GM18526 (cell line): ENCODE results near the gene USP16.

Source experiments
- POLR2A ChIP-seq: IDR thresholded peaks from 3 replicates; pipeline ENCODE4 v1.6.1; 2011; ENCODE audit not compliant: insufficient read length; ENCODE audit errors: extremely low read depth

The USP16 gene

DNA sequence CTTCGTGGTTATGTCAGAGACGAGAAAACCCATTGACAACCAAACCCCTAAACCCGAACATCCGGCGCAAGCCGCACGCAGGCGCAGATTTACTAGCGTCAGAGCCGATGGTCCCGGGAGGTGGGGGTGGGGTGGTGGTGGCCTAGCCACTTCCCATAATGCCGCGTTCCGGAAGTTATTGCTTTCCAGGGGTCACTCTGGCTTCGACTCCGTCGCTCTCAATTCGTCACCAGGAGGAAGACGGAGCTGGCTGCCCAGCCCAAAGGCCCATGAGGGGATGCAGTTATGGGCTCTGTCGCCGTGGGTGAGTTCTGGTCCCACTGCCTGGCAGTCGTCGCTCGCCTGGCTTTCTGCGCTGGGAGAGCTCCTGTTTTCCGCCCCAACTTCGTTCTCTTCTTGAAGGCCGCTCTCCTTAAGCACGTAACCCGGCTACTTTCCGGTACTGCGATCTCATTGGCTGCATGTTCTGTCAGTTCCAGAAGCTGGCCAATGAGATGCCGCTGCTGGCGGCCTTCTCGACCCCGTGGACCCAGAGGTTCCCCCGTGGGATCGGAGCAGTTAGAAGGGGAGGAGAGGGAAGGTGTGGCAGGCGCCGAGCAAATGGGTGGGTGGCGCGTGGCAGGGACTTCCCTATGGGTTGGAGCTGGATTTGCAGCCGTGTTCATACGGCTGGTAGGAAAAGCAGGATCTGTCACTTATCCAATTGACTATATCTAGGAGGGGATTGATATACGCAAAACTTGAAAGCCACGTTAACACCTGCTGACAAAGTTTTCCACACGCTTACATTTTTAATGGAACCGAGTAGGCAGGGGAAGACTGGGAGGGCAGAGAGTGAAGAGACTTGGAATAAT is at the start of gene USP16:
TSS of gene USP16 (plus strand) at position 195 of the 854 bp plus-strand sequence. CDS start 3,246 bp downstream, outside the sequence.
- peak; percentile 86 for TF ChIP-seq POLR2A

DNA sequence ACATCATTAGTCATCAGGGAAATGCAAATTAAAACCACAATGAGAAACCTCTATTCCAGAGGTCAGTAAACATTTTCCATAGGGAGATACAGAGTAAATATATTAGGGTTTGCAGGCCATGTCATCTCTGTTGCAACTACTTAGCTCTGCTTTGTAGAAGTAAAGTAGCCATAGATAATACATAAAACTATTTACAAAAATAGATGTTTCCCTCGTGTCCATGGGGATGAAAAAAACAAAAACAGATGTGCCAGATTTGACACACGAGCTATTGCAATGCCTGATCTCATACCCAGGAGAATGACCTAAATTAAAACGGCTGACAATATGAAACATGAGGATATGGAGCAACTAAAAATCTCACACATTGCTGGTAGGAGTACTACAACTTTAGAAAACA is 49.1 kb upstream of the USP16 start:
- no peak for TF ChIP-seq POLR2A

DNA sequence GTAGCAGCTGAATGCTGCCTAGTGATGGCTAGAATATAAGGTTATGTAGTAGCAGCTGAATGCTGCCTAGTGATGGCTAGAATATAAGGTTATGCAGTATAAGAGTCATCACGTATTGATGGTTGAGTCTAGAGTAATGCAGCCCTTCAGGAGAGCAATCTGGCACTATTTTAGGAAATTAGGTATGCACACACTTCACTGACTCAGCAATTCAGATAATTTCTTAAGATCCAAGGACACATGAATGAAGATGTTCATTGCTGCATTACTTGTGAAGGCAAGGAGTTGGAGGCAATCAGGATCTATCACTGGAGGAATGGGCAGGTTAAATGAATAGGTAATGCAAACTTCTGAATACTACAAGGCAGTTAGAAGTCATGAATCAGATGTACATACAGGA is 45.4 kb upstream of the USP16 start:
- no peak for TF ChIP-seq POLR2A

DNA sequence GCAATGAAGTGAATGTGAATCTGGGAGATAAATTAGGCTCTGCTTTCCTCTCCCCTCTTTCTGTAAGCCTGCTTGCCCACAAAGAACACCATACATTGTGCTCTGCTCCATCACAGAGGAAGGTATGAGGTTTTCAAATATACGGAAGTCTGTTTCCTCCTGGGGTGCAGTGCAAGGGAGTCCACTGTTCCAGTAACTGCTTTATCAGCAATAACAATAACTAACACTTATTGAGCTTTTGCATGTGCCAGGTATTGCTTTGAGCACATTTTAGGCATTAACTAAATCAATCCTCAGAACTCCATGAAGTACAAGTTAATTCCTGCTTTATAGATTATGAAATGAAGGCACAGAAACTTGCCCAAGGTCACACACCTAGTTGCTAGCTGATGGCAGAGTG is 41.8 kb upstream of the USP16 start:
- no peak for TF ChIP-seq POLR2A

DNA sequence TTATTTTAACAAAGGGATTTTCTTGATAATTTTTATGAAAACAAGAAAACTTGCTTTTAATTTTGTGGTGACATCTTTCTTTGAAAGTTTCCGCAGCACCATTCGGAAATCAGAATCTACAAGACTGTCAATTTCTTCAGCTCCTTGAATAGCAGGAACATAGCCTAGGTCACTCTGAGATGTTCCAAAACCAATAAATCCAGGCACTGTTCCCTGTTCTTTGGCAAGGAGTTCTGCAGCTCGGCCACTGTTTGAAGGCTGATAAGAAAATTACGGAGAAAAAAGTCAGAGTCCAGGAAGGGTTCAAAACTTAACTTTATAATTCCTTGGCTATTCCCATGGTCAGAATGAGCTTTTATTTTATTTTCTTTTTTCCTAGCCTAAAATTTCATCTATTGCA is 37.8 kb upstream of the USP16 start:
- TF ChIP-seq POLR2A: no peak

DNA sequence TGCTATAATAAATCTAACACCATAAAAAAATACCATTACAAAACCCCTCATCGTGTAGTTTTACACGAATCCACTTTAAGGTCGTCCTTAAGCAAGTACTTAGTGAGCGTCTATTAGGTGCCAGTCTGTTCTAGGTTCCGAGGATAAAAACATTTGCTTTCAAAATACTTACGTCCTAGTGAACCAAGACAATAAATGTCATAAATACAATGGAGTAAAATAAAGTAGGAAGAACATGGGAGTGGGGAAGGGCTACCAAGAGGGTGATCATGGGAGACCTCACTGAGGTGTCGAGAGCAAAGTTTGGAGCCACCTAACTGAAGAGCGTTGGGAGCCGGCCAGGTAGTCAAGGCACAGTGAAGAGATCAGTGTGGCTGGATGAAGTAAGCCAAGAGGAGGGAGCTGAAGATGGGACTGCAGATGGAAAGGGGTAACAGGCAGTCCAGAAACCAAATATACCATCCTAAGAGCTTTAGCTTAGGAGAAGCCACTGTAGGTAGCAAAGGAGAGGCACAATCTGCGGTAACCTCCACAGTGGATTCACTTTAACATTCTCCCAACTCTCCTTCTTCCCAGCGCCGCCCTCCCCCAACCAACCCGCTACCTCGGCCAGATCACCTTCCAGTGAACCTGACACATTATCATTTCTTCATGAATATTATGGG is 32.5 kb upstream of the USP16 start:
- TF ChIP-seq POLR2A: no peak

DNA sequence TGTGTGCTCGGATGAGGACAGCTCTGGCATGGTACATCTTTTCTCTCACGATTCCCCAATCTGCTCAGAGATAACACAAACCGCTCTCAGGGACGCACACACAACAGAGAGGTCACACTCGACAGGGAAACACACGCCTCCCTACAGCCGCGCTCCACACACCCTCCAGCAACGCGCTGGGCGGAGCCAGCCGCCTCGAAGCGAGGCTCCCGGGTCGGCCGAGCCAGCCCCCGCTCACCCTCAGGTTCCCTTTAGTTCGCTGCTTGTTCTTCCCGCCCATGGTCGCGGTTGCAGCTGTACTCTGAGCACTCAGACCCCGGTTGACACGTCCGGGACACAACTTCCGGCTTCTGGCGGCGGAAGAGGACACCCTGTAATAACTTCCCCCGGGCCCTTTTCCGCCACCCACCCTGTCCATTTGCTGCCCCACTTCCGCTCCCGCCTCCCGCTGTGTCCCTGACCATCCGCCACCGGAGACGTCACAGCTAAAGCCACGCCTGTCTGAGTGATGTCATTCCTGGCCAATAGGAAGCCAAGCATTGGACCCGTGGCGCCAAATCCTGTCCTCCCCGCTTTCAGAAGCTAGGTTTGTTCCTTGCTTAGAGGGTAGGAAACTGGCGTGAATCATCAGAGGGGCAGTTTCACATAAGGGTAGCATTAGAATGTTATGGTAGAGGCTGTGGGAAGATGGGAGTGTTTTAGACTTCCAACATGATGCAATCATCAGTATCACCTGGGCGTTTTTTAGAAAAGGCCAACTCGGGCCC is 31.8 kb upstream of the USP16 start, which contains the start of gene LTN1:
TSS of gene LTN1 (minus strand) at position 352 of the 767 bp plus-strand sequence. CDS start at position 280, 72 bp downstream.
- peak; percentile 74 for TF ChIP-seq POLR2A

DNA sequence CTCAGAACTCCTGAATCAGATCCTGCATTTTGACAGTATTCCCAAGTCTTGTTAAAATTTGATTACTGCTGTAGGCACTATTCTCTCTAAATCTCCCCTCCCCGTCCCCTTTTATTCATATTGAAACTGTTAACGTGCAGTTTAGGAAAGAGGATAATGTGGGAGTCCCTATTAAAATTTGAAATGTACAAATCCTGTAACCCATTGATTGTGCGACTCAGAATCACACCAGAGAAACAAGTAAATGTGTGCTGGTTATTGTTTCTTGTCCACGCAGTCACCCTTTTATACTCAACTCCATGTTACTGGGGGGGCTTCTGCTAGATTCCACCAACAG is 31.2 kb upstream of the USP16 start:
- no peak for TF ChIP-seq POLR2A

DNA sequence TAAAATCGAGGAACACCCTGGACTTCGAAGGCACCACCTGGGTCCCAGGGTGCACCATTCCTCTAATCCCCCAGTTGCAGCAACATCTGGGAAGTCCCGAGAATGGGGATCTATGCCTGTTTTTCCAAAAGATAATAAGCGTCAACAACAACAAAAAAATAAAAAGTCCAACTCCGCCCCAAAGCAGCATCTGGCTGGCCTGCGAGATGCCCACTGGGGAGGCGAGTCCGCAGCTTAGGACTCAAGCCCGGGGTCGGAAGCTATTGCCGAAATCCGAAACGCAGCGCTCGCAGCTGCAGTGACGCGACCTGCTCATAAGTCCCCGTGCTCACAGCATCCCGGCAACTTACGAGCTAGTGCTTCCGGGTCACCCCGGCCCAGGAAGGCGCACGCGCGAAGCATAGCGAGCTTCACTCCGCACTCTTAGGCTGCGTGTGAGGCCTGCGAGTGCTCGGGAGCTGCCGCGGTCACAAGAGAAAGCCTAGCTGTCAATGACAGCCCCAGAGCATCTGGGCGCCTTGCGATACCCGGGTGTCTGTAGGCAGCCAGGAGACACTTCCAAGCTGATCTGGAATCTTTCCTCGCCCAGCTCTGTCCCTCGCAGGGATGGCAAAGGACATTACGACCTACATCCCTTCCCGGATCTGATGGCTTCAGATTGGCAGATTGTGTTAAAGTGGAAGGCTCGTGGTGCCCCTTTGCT is 21.9 kb upstream of the USP16 start:
- peak; percentile 99 for TF ChIP-seq POLR2A

DNA sequence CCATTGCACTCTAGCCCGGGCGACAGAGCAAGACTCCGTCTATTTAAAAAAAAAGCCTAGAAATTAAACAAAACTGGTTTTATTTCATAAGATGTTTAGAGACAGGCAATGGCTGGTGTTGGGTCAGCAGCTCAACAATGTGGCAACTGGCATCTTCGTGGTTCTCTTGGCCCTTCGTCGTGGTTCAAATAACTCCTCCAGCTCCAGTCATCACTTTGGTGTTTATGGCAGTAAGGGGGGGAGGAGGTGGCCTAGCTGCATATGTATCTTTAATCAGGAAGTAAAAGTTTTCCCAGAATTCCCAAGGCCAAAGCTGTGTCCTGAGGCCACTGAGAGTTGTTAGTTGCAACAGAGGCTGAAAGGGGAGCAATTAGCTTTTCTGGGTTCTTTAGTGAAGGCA is 18.8 kb upstream of the USP16 start:
- TF ChIP-seq POLR2A: no peak

DNA sequence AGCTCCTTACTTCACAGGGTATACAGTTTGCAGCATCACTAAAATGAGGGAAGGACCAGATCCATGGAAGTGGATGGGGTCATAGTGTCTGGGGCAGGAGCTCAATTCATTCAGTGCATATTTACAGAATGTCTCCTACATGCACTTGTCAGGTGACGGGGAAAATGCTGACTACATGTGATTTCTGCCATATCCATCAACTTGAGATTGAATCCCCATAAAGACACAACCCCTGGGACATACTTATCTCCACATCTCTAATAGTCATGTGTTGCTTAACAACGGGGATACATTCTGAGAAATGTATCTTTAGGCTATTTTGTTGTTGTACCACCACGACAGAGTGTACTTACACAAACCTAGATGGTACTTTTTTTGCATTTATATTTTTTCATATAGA is 17.3 kb upstream of the USP16 start:
- no peak for TF ChIP-seq POLR2A

DNA sequence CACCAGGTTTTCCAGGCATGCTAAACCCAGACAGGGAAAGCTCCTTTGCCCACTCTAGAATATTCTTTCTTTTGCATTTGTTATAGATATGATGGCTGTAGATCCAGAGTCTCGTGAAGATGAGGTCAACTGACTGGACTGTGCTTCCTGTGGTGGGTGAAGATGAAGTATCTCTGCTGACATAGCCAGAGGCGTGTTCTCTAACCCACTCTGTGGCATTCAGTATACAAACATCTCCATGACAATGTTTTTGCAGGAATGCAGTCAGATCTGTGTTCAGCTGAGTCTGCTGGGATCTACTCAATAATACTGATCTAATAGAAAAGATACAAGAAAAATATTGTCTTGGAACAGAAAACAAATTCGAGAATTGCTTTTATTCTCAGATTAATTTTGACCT is 16.7 kb upstream of the USP16 start:
- no peak for TF ChIP-seq POLR2A

DNA sequence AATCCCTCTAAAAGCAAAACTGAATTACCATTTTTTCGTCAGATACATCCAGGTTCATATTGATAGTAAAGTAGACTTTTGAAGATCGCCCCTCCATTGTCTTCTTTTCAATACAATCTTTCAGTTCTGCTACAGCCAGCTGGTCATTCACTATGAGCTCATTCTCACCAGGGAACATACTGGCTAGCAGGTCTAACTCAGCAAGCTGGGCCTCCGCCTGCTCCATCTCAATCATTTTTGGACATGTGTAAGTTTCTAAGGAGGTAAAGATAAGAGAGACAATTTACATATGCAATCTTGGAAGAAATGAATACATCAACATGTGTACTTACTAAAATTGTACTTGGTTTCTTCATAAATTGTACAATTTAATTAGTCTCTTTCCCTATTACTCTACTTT is 16.1 kb upstream of the USP16 start:
- TF ChIP-seq POLR2A: no peak

DNA sequence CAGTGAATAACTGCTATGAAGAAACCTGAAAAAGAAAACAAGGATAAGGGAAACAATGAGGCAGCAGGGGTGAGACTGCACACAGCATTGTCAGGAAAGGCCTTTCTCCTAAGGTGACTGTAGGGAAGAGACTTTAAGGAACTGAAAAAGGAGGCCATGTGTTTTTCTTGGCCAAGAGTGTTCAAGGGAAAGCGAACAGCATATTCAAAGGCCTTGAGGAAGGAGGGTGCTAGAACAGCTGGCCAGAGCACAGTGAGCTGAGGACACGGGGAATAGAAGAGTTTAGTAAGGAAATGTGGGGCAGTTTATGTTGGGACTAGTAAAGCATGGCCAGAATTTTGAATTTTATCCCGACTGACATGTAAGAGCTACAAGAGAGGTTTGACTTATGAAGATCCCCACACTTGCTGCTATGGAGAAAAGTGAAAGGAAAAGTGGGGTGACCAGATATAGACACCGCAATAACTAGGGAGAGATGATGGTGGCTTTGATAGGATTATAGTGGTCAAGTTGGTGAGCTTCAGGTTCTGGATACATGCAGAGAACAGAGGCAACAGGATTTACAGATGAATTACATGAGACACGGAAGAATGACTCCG is 6.7 kb upstream of the USP16 start:
- no peak for TF ChIP-seq POLR2A

DNA sequence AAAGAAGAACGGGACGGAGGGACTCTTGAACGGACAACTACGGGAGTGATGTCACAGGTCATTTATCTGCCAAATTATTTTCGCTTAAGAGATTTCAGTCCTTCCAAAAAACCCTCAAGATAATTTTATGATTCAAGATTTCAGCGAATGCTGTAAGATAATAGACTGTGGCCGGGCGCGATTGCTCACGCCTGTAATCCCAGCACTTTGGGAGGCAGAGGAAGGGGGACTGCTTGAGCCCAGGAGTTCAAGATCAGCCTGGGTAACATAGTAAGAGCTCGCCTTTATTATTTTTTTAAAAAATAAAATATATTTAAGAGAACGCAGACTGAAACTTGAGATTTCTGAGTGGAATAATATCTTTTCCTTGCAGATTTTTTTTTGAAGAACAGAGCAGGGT is 5.9 kb upstream of the USP16 start:
- TF ChIP-seq POLR2A: no peak
